Endometrial microvascular endothelial cells (primary cell): ENCODE measurements around the gene SLC5A9. TPM values are rescaled to one million over a fixed set of nuclear protein-coding genes. Genes with fewer than 3 reads are reported as not detected.
"Not testable (repeated sequence)": the region's sequence is repeated elsewhere in the genome, so short reads cannot be mapped to it uniquely, and the experiment has no call there.

Source experiments
- in situ Hi-C: cut with HindIII; loops from 2 replicates; pipeline ENCODE4 v1.10.0; 2017; ENCODE audit warnings: low sequenced_read_pairs, low pct_unique_long_range_greater_than_20kb; ENCODE audit errors: inconsistent ontology term
- total RNA-seq: library from RNA; depleted of rRNA; stranded (reverse); fragments of >200 nt; gene quantifications from one replicate; pipeline ENCODE4 v1.2.3, GENCODE V29; 2015; ENCODE audit errors: inconsistent ontology term

Gene SLC5A9
- total RNA-seq, 1 donor from 2014 or later = not detected

- in situ Hi-C loops = no loop called here
These were observed 10.2 kb downstream of the SLC5A9 start for GRCh38 chr1:48232722-48233121.

DNA sequence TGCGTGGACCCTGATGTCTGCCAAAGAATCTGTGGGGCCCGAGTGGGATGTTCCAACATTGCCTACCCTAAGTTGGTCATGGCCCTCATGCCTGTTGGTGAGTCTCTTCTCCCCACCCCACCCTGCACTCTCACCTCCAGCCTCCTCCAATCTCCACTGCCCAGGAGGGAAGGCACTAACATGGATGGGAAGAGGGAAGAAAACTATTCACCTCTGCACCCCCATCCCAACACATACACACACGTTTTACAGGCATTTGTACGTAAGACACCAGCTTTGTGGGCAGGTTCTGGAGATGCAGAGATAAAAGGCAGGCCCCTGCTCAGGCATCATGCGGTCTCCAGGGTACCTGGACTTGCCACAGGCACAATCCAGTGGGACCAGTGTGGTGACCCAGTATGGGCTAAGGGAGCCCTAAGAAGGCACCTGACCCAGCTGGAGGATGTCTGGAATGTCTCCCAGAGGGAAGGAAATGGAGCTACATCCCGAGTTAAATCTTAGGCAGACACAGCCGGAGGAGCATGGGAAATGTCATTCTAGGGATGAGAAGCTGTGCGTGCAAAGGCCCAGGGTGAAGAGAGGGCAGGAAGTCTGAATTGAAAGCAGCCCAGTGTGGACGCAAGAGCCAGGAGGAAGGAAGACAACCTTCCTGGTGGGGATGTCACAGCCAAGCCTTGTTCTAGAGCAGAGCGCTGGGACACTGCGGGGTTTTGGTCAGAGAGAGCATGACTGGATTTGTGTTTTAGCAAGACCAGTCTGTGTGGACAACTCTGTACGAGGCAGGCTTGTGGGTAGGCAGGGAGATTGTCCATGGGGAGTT is 11.4 kb downstream of the SLC5A9 start:
- in situ Hi-C loops = no loop called here

- in situ Hi-C loops = no loop called here
These were observed 13.1 kb downstream of the SLC5A9 start for GRCh38 chr1:48235652-48236051.

DNA sequence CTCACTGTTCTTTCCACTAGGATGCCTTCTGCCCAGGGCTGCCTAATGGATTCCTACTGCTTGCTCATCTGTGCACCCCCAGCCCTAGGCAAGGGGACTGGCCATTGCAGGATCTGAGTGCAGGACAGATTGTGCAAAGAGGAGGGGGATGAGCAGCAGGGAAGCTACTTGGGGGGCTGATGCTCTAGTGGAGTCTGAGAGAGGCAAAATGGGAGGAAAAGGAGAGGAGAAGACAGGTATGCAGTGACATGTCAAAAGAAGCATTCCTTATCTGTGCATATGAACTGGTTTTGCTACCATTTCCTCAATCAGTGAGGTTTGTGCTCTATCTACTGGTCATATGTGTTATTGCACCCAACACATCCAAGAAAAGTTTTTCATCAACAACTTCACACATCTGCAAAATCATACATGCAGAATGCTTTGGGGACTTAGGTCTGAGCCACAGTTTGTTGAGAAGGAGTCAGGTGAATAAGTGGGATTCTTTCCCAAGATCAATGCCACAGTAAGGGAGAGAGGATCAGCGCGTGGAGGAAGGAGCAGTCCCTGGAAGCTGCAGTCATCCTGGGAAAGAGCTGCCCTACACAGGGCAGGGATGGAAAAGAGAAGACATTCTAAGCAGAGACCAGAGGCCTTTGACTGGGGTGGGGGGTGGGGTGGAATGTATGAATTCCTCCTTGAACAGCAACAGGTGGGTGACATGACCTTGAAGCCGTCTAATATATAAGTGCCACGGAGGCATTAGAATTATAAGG is 14.4 kb downstream of the SLC5A9 start:
- in situ Hi-C loops = no loop called here

DNA sequence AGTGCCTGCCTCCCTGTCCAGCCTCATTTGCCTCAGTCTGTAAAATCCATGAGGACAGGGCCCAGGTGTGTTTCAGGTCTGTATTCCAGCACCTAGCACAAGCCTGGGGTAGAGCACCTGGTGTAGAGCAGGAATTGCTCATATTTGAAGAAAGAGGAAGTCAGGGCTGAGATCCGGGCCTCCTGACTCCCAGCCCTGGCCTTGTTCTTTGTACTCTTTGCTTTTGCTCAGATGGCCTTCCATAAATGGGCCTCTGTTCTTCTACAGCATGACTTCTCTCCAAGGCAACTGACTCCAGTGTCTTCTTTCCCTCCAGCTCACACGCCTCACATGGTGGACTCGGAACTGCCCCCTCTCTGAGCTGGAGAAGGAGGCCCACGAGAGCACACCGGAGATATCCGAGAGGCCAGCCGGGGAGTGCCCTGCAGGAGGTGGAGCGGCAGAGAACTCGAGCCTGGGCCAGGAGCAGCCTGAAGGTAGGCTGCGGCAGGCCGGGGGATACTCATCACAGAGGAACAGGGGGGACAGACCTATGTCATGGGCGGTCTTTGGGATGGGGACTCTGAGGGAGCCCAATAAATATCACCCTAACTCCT is 19.7 kb downstream of the SLC5A9 start:
- in situ Hi-C loops = no loop called here

DNA sequence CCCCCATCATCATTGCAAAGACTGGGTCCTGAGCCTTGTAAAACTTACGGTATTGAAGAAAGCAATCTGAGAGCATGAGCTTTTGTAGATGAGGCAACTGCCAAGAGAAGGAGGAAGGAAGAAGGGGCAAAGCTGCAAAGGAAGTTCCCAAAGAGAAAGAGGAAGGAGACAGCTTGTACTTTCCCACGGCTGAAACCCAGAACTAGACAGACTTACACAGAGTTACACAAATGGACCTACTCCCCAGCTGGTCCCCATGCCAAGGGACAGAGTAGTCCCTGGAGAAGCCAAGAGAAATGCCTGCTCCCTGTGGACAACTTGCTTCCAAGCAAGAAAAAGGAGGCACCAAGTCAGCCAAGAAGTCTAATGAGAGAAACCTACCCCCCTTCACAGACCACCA is 22.6 kb downstream of the SLC5A9 start:
- in situ Hi-C loops = no loop called here

DNA sequence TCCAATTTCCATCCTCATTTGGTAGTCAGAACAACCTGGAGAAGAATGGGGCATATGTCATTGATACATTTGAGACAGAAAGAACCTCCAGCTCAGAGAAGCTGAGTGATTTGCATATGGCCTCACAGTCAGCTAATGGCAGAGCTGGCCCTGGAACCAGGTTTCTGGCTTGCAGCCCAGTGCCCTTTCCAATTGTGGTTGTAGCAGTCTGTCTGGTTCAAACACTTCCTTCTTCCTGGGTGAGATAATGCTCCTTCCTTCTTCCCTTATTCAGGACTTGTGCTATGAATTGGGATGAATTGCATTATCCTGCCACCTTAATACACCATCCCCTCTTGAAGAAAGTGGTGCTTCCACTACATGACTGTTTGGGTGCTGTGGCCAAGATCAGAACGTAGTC is 24.2 kb downstream of the SLC5A9 start:
- in situ Hi-C loops = no loop called here

DNA sequence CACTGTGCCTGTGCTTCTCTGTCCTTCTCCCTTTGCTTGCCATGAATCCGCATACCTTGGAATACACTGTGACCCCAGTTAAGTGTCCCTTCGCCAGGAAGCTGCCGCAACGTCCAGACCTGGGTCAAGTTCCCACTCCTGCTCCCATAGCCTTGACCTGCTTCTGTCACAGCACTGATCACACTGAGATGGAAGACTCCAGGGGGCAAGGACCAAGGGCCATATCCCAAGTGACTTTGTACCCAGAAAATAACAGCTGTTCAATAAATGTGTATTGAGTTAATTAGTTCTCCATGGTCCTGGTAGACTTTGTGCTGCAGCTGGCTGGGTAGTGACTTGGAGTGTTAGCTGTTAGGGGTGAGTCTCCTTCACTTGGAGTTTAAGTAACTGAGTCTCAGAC is 25.8 kb downstream of the SLC5A9 start:
- in situ Hi-C loops = no loop called here

DNA sequence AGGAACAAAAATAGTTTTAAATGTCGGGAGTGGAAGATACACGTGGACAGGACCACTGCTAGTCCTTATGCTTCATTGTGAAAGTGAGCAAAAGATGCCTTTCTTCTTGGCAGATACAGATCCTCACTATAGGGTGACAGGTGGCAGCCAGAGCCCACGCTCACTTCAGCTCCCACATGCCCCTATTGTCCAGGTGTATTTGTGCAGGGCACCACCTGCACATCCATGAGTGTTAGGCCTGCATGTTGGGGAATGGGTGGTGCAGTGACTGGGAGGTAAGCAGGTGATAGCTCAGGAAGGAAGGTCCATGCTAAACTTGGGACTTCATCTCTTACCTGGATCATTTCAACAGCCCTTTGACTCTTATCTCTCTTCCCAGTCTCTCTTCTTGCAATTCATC is 27.4 kb downstream of the SLC5A9 start:
- in situ Hi-C loops = no loop called here

DNA sequence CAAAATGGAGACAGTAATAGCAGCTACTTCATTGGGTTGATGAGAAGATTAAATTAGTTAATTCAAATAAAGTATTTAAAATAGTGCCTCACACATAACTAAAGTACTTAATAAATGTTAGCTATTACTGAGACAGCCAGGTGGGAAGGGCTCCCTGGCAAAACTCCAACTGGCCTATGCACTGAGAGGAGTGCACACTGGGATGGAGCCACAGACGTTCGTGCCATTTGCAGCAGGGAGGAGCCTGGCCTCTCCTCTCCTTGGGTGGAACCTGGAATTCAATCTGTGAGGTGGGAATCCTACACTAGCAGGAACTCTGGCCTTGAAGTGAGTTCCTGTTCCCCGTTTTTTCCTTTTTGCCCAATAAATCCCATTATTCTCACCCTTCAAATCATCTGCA is 28.1 kb downstream of the SLC5A9 start:
- in situ Hi-C loops = no loop called here

- in situ Hi-C loops = no loop called here
These were observed 28.8 kb downstream of the SLC5A9 start for GRCh38 chr1:48251323-48251722.

GRCh38 chr1:48251821-48252220 is 29.3 kb downstream of the SLC5A9 start:
- in situ Hi-C loops = no loop called here

GRCh38 chr1:48254254-48254653 is 31.7 kb downstream of the SLC5A9 start:
- in situ Hi-C loops = no loop called here

GRCh38 chr1:48258106-48258505 is 35.6 kb downstream of the SLC5A9 start:
- in situ Hi-C loops = no loop called here

- in situ Hi-C loops = no loop called here
These were observed 39.4 kb downstream of the SLC5A9 start for GRCh38 chr1:48261881-48262400.

DNA sequence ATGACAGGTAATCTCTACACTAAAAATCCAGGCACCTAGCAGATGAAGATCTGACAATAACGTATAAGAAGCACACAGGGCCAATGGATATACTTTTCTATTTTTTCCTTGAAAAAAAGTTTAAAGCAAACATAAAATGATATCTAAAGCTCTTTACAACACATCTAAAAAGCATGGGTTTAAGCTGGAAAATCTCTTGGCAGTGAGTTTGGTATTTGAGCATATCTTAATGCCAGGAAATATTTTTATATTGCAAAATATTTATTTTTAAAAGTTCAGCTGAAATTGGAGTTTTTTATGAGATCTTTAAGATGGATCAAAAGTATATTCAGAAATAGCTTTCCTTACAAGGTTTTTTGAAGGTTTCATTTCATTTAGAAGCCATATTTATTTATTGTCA is 40.5 kb downstream of the SLC5A9 start:
- in situ Hi-C loops = no loop called here

GRCh38 chr1:48266576-48266975 is 44.1 kb downstream of the SLC5A9 start:
- in situ Hi-C loops = no loop called here

DNA sequence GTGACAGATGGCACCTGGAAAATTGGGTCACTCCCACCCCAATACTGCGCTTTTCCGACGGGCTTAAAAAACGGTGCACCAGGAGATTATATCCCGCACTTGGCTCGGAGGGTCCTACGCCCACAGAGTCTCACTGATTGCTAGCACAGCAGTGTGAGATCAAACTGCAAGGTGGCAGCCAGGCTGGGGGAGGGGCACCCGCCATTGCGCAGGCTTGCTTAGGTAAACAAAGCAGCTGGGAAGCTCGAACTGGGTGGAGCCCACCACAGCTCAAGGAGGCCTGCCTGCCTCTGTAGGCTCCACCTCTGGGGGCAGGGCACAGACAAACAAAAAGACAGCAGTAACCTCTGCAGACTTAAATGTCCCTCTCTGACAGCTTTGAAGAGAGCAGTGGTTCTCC is 54.9 kb downstream of the SLC5A9 start:
- in situ Hi-C loops = not testable (repeated sequence)

DNA sequence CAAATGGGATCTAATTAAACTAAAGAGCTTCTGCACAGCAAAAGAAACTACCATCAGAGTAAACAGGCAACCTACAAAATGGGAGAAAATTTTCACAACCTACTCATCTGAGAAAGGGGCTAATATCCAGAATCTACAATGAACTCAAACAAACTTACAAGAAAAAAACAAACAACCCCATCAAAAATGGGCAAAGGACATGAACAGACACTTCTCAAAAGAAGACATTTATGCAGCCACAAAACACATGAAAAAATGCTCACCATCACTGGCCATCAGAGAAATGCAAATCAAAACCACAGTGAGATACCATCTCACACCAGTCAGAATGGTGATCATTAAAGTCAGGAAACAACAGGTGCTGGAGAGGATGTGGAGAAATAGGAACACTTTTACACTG is 59.8 kb downstream of the SLC5A9 start:
- in situ Hi-C loops = not testable (repeated sequence)
